Activated B cell treated with CpG ODN at 0.5 μM for 24 hours (primary cell): ENCODE results near the gene DTL. TPM values are rescaled to one million over a fixed set of nuclear protein-coding genes. Genes with fewer than 3 reads are reported as not detected.
"Not testable (repeated sequence)": the region's sequence is repeated elsewhere in the genome, so short reads cannot be mapped to it uniquely, and the experiment has no call there.

Source experiments
- ATAC-seq: fragments of 200-7000 bp; cut with Tn5 transposase; one replicate; pipeline ENCODE4 v1.10.0; 2021; ENCODE audit warnings: low read depth, mild to moderate bottlenecking, moderate library complexity
- CTCF ChIA-PET: fragments of 350-600 bp; sonication (Branson Sonifier 250); formaldehyde crosslinking; loops from one replicate; lab custom pipeline; 2021; ENCODE audit warnings: antibody characterized with exemption; lab: Charles Lee
- POLR2A ChIA-PET: fragments of 350-600 bp; sonication (Branson Sonifier 250); formaldehyde crosslinking; loops from one replicate; lab custom pipeline; 2021; ENCODE audit warnings: antibody characterized with exemption; lab: Charles Lee
- DNase-seq: peaks from one replicate; pipeline ENCODE4 v3.0.0; 2022
- H3K27ac Mint-ChIP-seq: one replicate; pipeline ENCODE4 v1.8.0; 2020; ENCODE audit warnings: mixed read lengths
- H3K27me3 Mint-ChIP-seq: one replicate; pipeline ENCODE4 v1.8.0; 2021; ENCODE audit warnings: mixed read lengths
- H3K36me3 Mint-ChIP-seq: one replicate; pipeline ENCODE4 v1.8.0; 2021; ENCODE audit warnings: low read depth, mixed read lengths
- H3K4me1 Mint-ChIP-seq: one replicate; pipeline ENCODE4 v1.8.0; 2021; ENCODE audit warnings: mixed read lengths
- H3K4me3 Mint-ChIP-seq: one replicate; pipeline ENCODE4 v1.8.0; 2020; ENCODE audit warnings: mild to moderate bottlenecking, mixed read lengths
- H3K9me3 Mint-ChIP-seq: one replicate; pipeline ENCODE4 v1.8.0; 2020; ENCODE audit warnings: mixed read lengths
- intact Hi-C: fragments of 100-400 bp; cut with micrococcal nuclease; formaldehyde crosslinking; loops from one replicate; pipeline ENCODE4 v1.15.1; 2024
- total RNA-seq: library from RNA; stranded (reverse); gene quantifications from 2 replicates; pipeline ENCODE4 v1.2.3, GENCODE V29; 2022
- TF ChIP-seq, protein P1 (sequence below): fragments of 200-600 bp; IDR thresholded peaks from one replicate; pipeline ENCODE4 v1.8.0; 2022; ENCODE audit warnings: antibody characterized with exemption, mild to moderate bottlenecking

Gene DTL
- total RNA-seq, 1 donor from 2014 or later = 5.0 TPM

DNA sequence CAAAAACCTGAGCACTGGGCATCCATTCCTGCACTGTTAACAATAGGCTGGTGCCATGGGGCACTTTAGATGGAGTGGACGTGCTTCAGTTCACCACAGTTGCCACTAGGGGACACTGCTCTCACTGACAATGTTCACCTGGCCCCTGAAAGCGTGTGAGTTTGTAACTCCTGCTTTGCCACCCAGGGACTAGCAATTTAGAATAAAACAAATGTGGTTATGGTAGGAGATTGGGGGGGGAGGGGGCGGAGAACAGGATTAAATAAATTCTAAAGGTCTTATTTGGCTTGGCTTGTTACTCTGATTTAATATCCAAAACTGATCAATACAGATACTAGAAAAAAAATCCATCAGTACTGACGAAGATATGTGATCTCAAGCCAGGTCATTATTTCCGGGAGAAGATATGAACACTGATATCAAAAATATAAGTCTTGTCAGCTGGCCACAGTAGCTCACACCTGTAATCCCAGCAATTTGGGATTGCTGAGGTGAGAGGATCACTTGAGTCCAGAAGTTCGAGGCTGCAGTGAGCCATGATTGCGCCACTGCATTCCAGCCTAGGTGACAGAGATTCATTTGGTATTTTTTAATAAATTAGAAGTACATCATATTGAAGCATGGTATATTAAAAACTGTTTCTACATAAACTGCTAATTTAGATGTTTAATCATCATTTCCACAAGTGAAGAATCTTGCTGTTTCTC, 23.4 kb upstream of the DTL start:
- ChIA-PET CTCF (interaction anchor here (0.8 to 1.8 kb wide), 8 partner anchors 17 to 443 kb away, joined by 3 to 11 read pairs (median 4); partner anchors contain the start of genes DTL and INTS7), POLR2A (no interaction called here)
- ATAC-seq (peak; percentile 99), DNase-seq (no peak)
- no peak overlapping the region for H3K4me3 Mint-ChIP-seq
- H3K36me3 Mint-ChIP-seq = peaks cover 34% of the 10 kb centered on the region
- no peaks in the 10 kb centered on the region for H3K27me3 Mint-ChIP-seq
- H3K27ac Mint-ChIP-seq = no peak overlapping the region
- no peaks in the 10 kb centered on the region for H3K4me1 Mint-ChIP-seq
- H3K9me3 Mint-ChIP-seq = no peaks in the 10 kb centered on the region
- TF ChIP-seq, protein P1, sequence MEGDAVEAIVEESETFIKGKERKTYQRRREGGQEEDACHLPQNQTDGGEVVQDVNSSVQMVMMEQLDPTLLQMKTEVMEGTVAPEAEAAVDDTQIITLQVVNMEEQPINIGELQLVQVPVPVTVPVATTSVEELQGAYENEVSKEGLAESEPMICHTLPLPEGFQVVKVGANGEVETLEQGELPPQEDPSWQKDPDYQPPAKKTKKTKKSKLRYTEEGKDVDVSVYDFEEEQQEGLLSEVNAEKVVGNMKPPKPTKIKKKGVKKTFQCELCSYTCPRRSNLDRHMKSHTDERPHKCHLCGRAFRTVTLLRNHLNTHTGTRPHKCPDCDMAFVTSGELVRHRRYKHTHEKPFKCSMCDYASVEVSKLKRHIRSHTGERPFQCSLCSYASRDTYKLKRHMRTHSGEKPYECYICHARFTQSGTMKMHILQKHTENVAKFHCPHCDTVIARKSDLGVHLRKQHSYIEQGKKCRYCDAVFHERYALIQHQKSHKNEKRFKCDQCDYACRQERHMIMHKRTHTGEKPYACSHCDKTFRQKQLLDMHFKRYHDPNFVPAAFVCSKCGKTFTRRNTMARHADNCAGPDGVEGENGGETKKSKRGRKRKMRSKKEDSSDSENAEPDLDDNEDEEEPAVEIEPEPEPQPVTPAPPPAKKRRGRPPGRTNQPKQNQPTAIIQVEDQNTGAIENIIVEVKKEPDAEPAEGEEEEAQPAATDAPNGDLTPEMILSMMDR = peak; percentile 64
- intact Hi-C loops = loop anchor here (1.0 kb wide), 5 partner anchors 23 to 444 kb away; partner anchors contain the start of genes DTL and INTS7

DNA sequence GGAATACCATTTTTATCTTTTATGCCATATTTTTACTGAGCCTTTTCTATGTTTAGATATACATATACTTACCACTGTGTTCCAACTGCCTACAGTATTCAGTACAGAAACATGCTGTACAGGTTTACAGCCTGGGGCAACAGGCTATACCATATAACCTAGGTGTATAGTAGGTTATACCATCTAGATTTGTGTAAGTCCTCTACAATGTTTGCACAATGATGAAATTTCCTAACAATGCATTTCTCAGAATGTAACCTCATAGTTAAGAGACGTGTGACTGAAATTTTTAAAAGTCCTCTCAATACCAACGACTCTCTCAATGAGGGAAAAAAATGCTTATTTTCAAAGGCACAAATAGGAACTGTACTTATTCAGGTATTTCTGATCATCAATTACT, 21.9 kb upstream of the DTL start:
- H3K4me1 Mint-ChIP-seq = no peaks in the 10 kb centered on the region
- H3K36me3 Mint-ChIP-seq = peaks cover 29% of the 10 kb centered on the region
- POLR2A ChIA-PET = no interaction called here
- intact Hi-C loops = no loop called here
- H3K9me3 Mint-ChIP-seq = no peaks in the 10 kb centered on the region
- DNase-seq (no peak), ATAC-seq (no peak)
- TF ChIP-seq, protein P1 = no peak
- no peak overlapping the region for H3K4me3 Mint-ChIP-seq
- no peak overlapping the region for H3K27ac Mint-ChIP-seq
- CTCF ChIA-PET = interaction anchor here (0.8 to 1.8 kb wide), 8 partner anchors 8 to 442 kb away, joined by 3 to 11 read pairs (median 6); partner anchors contain the start of genes DTL and INTS7
- H3K27me3 Mint-ChIP-seq = no peaks in the 10 kb centered on the region

DNA sequence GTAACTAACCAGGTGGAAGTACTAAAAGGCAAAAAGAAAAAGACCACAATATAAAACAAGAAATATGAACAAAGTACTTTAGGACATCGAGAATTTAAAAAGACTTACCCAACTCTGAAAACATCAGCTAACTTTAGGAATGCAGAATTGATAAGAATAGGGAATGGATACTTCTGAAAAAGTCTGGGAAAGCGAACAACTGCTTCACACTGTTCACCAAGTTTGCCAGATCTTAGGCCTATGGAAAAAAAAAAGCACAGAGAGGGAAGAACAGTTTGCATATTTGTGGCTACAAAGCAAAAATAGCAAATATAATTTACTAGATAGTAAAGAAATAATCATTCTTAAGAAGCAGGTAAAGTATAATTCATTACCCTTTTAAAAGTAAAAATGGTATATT, 14.6 kb upstream of the DTL start:
- CTCF ChIA-PET = no interaction called here
- Mint-ChIP-seq H3K9me3 (peaks cover 2% of the 10 kb centered on the region), H3K27ac (no peak overlapping the region), H3K36me3 (peaks cover 34% of the 10 kb centered on the region), H3K4me3 (no peak overlapping the region), H3K4me1 (no peaks in the 10 kb centered on the region), H3K27me3 (no peaks in the 10 kb centered on the region)
- TF ChIP-seq, protein P1 = no peak
- DNase-seq (no peak), ATAC-seq (no peak)
- intact Hi-C loops = no loop called here
- POLR2A ChIA-PET = no interaction called here

DNA sequence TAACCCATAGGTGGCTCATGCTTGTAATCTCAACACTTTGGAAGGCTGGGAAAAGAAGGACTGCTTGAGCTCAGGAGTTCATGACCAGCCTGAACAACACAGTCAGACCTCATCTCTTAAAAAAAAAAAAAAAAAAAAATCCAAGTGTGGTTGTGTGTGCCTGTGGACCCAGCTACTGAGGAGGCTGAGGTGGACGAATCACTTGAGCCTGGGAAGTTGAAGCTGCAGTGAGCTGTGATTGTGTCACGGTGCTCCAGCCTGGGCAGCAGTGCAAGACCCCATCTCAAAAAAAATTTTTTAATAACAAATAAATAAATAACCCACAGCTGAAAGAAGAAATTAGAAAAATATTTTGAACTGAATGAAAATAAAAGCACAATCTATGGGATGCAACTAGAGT, 14.0 kb upstream of the DTL start:
- no peaks in the 10 kb centered on the region for H3K4me1 Mint-ChIP-seq
- H3K9me3 Mint-ChIP-seq = peaks cover 2% of the 10 kb centered on the region
- ChIA-PET POLR2A (no interaction called here), CTCF (interaction anchor here (0.9 kb wide), 1 partner anchor 8 kb away, joined by 3 read pairs; no protein-coding TSS in a partner anchor)
- TF ChIP-seq, protein P1 = no peak
- intact Hi-C loops = no loop called here
- H3K27me3 Mint-ChIP-seq = no peaks in the 10 kb centered on the region
- peaks cover 30% of the 10 kb centered on the region for H3K36me3 Mint-ChIP-seq
- H3K27ac Mint-ChIP-seq = no peak overlapping the region
- DNase-seq (no peak), ATAC-seq (no peak)
- H3K4me3 Mint-ChIP-seq = no peak overlapping the region

DNA sequence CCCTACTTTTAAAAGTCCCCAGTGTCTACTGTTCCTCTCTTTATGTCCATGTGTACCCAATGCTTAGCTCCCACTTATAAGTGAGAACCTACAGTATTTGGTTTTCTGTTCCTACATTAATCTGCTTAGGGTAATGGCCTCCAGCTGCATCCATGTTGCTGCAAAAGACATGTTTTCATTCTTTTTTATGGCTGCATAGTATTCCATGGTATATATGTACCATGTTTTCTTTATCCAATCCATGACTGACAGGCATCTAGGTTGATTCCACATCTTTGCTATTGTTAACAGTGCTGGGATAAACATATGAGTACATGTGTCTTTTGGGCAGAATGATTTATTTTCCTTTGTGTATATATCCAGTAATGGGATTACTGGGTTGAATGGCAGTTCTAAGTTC, 12.6 kb upstream of the DTL start:
- POLR2A ChIA-PET, H3K27me3 Mint-ChIP-seq, DNase-seq, H3K4me3 Mint-ChIP-seq, ATAC-seq, intact Hi-C loops, H3K27ac Mint-ChIP-seq, H3K9me3 Mint-ChIP-seq, H3K4me1 Mint-ChIP-seq, CTCF ChIA-PET: not testable (repeated sequence)
- peaks cover 25% of the 10 kb centered on the region for H3K36me3 Mint-ChIP-seq
